SK-N-MC (cell line): ENCODE results near the gene SLC4A5.

Experiments
- EZH2 ChIP-seq: fragments of 200-600 bp; sonication (generic); IDR thresholded peaks from one replicate; pipeline ENCODE4 v1.6.1; 2017; ENCODE audit warnings: antibody characterized with exemption
- FOXP2 ChIP-seq: optimal IDR thresholded peaks from 2 replicates; pipeline ENCODE3; 2011; ENCODE audit warnings: mild to moderate bottlenecking, moderate library complexity; ENCODE audit not compliant: insufficient read depth; ENCODE audit errors: extremely low read length, control extremely low read depth
- POLR2AphosphoS5 ChIP-seq: IDR thresholded peaks from 2 replicates; pipeline ENCODE4 v1.6.1; 2012; ENCODE audit warnings: mild to moderate bottlenecking, low read depth, low read length, borderline replicate concordance

- TF ChIP-seq EZH2 (no peak), POLR2AphosphoS5 (no peak), FOXP2 (no peak)
Measured at GRCh38 chr2:74304332-74305148, 38.7 kb downstream of the SLC4A5 start.
